ENCODE results near the gene MAPKBP1.
"Not testable (repeated sequence)": the region's sequence is repeated elsewhere in the genome, so short reads cannot be mapped to it uniquely, and the experiment has no call there.

The MAPKBP1 gene, protein sequence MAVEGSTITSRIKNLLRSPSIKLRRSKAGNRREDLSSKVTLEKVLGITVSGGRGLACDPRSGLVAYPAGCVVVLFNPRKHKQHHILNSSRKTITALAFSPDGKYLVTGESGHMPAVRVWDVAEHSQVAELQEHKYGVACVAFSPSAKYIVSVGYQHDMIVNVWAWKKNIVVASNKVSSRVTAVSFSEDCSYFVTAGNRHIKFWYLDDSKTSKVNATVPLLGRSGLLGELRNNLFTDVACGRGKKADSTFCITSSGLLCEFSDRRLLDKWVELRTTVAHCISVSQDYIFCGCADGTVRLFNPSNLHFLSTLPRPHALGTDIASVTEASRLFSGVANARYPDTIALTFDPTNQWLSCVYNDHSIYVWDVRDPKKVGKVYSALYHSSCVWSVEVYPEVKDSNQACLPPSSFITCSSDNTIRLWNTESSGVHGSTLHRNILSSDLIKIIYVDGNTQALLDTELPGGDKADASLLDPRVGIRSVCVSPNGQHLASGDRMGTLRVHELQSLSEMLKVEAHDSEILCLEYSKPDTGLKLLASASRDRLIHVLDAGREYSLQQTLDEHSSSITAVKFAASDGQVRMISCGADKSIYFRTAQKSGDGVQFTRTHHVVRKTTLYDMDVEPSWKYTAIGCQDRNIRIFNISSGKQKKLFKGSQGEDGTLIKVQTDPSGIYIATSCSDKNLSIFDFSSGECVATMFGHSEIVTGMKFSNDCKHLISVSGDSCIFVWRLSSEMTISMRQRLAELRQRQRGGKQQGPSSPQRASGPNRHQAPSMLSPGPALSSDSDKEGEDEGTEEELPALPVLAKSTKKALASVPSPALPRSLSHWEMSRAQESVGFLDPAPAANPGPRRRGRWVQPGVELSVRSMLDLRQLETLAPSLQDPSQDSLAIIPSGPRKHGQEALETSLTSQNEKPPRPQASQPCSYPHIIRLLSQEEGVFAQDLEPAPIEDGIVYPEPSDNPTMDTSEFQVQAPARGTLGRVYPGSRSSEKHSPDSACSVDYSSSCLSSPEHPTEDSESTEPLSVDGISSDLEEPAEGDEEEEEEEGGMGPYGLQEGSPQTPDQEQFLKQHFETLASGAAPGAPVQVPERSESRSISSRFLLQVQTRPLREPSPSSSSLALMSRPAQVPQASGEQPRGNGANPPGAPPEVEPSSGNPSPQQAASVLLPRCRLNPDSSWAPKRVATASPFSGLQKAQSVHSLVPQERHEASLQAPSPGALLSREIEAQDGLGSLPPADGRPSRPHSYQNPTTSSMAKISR (N-terminal part only)

DNA sequence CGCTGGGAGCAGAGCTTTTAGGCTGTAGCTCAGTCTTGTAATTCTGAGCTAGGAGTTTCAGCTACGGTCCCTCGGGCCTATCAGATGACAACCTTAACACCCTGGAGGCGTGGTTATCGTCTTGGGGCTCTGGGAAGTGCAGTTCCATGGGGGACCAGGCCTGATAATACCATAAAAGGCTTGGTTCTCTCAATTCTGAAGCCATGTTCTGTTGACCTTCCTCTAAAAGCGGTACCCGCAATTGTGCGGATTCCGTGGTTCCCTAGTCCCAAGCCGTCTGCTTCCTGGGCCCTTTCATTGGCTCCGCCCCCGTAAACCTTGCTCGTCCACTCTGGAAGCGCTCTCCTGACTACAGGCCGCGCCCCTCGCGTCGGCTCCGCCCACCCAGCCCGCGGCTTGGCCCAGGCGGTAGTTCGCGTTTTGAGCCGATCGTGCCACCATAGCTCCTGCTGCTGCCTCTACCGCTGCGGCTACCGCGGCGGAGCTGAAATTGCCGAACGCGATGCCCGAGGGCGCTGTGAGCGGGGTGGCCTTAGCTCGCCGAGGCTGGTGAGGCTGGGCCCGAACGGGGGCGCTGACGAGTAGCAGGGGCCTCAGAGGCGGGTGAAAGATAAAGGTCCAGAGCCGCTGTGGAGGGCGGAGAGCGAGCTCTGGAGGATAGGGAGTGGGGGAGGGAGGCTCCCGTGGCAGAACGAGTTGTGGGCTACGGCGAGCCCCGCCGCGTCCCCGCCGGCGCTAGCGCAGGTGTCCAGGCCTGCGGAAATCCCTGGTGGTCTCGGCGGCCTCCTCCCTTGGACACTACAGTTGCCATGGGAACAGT, at the start of gene MAPKBP1:
Gene MAPKBP1 (plus strand): TSS at position 423 of the 820 bp plus-strand sequence. CDS start 792 bp downstream, outside the sequence.
- peak; percentile 93 to 94 for DNase-seq (ENCODE audit: low read depth in 1 of 2, low spot score in 1 of 2)

DNA sequence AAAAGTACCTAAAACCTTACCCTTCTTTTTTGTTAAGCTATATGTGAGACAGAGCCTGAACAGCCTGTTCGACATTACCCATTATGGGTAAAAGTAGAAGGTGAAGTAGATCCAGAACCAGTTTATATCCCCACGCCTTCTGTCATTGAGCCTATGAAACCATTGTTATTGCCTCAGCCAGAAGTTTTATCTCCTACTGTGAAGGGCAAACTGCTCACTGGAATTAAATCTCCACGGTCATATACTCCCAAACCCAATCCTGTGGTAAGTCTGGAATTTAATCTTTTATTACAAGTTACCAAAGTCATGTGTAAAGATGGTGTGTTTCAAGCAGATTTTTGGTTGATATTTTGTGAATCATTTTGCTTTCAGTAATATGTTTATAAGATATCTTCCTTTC, 47.1 kb upstream of the MAPKBP1 start:
- DNase-seq (ENCODE audit: low read depth in 1 of 2, low spot score in 1 of 2): no peak

DNA sequence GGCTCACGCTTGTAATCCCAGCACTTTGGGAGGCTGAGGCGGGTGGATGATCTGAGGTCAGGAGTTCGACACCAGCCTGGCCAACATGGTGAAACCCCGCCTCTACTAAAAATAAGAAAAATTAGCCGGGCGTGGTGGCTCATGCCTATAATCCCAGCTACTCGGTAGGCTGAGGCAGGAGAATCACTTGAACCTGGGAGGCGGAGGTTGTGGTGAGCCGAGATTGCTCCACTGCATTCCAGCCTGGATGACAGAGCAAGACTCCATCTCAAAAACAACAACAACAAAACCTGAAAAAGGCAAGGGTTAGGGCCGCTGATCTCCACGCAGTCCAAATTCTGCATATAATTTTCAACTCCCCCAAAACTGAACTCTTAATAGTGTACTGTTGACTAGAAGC, 46.2 kb upstream of the MAPKBP1 start:
- DNase-seq (ENCODE audit: low read depth in 1 of 2, low spot score in 1 of 2): not testable (repeated sequence)

DNA sequence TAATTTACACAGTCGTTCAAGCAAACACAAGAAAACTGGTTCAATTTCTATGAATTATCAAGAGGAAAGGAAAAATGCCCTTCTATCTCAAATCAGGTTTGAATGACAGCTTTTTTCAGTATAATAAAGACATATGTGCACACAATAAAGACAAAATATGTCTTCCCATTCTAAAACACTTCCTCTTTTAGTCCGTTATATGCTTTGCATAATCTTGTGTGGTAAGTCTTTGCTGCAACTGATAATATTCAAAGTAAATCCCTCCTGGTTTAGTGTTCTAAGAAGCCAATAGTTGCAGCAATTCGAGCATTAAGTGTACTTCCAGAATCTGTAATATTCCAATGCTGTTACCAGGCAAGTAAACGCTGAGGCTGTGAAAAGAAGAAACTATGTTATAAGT, 43.7 kb upstream of the MAPKBP1 start:
- DNase-seq (ENCODE audit: low read depth in 1 of 2, low spot score in 1 of 2): no peak

DNA sequence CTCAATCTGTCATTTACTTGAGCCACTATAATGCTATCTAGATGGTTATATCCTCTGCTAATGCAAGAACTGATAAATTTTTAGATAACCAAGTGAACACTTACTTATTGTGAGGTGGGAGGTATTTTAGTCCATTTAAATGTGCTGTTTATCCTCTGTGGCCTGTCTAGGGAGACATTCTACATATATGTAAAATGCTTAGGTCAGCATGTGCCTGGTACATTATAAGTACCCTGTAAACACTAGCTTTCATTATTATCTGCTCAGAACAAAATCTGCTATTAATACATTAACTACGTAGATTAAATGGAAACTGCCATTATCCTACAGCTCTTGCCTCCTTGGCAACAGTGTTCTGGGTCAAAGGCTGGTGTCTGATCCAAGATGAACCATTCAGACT, 41.8 kb upstream of the MAPKBP1 start:
- no peak for DNase-seq (ENCODE audit: low read depth in 1 of 2, low spot score in 1 of 2)

DNA sequence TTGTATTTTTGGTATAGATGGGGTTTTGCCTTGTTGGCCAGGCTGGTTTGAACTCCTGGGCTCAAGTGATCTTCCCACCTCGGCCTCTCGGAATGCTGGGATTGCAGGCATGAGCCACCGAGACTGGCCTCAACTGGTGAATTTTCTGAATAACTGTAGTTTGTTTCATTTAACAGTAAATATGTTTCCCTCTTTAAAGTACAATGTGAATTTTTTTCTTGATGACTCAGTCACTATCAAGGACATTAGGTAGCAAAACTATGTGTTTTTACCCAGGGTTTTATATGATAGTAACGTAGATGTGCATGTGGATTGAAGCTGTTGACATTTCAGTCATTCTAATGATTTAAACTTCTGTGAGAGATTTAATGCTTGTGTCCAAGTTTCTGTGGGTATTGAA, 40.2 kb upstream of the MAPKBP1 start:
- no peak for DNase-seq (ENCODE audit: low read depth in 1 of 2, low spot score in 1 of 2)

DNA sequence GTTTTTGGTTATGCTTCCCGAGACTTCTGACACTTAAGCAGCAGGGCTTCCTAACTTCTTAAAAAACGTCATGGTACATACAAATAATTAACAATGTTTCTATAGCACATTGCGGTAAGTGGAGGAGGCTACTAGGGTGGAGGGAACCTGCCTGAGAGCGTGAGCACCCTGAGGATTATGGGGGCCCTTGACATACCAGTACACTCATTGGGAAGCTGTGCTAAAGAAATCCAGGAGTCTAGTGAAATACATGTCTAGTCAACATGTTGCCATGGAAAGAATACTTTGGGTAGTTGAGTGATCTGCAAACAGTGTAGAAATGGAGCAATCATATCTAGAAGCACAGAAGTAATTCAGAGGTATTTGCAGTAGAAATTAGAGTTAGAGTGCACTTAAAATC, 39.2 kb upstream of the MAPKBP1 start:
- no peak for DNase-seq (ENCODE audit: low read depth in 1 of 2, low spot score in 1 of 2)

DNA sequence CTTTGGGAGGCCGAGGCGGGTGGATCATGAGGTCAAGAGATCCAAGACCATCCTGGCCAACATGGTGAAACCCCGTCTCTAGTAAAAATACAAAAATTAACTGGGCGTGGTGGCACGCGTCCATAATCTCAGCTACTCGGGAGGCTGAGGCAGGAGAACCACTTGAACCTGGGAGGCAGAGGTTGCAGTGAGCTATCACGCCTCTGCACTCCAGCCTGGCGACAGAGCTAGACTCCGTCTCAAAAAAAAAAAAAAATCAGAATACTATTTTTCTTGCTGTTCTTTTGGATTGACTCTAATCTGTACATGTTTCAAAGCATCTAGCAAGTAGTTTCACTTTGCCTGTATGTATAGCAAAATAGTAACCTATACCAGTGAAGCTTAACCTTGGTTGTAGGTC, 38.8 kb upstream of the MAPKBP1 start:
- not testable (repeated sequence) for DNase-seq (ENCODE audit: low read depth in 1 of 2, low spot score in 1 of 2)

DNA sequence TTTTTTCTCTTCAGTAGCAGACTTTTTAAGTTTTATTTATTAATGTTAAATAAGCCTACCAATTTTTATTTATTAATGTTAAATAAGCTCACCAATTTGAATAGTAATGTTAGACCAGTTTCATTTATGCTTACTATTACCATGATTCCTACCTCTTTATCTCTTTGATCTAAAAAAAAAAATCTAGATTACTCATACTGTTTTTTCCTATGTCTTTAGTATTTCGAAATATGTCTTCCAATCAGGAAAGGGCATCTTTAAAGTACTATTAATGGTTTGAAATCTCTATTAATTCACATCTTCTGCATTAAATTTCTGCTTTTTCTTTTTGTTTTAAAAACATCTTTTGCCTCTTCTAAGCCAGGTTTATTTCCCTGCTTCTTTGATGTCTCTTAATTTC, 27.5 kb upstream of the MAPKBP1 start:
- no peak for DNase-seq (ENCODE audit: low read depth in 1 of 2, low spot score in 1 of 2)

DNA sequence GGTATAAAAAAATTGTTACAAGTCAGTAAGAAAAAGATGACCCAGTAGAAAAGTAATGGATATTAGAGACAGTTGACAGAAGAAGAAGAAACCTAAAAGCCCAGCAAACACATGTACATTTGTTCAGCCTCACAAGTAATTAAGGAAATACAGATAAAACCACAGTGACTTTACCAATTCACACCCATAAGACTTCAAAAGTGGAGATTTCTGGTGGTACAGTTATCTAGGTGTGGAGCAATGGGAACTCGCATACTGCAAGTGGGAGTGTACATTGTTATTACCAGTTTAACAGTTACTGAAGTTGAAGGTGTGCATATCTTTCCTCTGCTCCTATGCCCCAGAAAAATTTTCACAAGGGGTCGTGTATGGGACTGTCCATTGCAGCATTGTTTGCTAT, 18.1 kb upstream of the MAPKBP1 start:
- DNase-seq (ENCODE audit: low read depth in 1 of 2, low spot score in 1 of 2): no peak

DNA sequence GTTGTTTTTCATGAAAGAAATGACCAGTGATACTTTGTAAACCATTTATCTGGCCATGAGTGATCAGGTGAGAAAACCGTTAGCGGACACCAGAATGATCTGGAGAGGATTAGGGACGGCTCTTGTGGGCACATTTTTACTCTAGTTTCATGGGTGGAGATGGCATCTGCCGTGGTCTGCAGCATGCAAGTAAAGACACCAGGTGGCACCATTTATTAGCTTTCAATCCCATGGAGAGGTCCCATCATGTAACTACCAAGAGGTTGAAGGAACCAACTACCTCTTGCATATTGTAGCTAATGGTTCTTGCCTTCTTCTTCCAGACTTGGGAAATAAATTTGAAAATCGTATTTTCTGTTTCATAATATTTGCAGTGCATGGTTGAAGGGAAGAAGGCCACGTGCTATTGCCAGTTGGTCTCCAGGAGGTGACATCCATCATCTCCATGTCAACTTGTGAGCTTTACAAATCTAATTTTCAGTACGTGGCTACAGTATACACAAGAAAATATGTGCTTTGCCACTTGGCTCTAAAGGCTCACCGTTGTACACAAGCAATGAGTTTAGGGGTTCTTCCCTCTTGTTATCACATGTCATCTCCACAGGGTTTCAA, 1.5 kb upstream of the MAPKBP1 start:
- DNase-seq (ENCODE audit: low read depth in 1 of 2, low spot score in 1 of 2): peak in 1 of 2 donors; percentile 41

DNA sequence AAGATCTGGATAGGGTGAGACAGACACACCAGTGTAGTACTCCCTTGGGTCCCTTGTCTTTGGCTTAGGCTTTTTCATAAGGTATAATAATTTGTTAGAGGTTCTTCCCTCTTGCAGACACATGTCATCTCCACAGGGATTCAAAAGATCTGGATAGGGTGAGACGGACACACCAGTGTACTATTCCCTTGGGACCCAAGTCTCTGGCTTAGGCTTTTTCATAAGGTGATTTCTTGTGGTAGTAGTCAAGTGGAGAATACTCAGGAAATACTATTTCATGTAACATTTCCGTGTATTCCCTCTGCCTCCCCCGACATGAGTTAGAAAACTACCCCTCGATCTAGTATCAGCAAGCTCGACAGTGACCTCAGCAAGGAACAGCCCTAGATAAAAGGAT, 954 bp upstream of the MAPKBP1 start:
- no peak for DNase-seq (ENCODE audit: low read depth in 1 of 2, low spot score in 1 of 2)

DNA sequence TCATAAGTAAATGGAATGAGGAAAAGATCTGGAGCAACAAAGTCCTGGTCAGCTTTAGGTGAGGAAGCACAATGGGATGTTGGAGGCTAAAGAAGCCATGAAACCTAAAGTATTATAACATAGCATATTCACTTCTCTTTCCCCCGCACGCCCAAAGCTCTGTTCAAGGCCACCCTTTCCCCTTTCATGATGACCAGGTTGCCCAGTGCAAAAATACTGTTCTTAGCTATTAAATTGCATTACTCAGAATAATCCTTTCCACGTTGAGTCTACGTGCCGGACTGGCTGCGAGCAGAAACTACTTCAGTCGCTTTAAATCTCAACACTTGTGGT, 589 bp upstream of the MAPKBP1 start:
- no peak for DNase-seq (ENCODE audit: low read depth in 1 of 2, low spot score in 1 of 2)

DNA sequence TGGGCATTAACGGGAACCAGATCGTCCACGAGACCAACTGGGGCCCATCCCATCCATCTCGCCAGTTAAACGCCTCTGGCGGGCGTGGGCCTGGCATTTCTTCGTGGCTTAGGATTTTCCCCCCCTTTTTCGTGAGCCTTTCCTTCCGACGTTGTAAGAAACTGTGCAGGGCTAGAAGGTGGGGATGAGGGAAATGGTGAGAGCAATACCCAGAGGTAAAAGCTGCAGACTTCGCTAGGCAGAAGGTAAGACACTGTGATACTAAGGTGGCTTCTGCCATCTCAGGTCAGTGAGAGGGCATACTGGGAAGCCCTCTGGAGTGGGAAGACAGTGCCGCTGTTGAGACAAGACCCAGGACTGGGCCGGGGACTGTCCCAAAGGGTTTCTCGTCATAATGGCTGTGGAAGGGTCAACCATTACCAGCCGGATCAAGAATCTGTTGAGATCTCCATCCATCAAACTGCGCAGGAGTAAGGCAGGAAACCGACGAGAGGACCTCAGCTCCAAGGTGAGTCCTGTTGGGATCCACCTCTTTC, 666 bp downstream of the MAPKBP1 start:
- DNase-seq (ENCODE audit: low read depth in 1 of 2, low spot score in 1 of 2): no peak

DNA sequence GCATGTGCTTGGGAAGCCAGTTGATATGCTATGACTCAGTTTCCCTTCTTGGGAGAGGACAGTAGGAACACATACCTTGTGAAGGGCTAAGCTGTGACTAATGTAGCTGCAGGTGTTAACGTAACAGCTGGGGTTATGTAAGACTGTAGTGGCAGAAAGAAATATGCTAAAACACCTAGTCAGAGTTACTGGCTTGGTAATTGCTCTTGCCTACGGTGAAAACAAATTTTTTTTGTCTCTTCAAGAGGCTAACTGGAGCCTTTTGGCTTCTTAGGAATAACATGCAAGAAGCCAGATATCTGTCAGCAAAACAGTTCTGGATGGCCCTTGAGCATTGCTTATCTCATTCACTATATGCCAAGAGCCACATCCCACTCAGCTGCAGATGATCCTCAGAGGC, 1.4 kb downstream of the MAPKBP1 start:
- no peak for DNase-seq (ENCODE audit: low read depth in 1 of 2, low spot score in 1 of 2)

DNA sequence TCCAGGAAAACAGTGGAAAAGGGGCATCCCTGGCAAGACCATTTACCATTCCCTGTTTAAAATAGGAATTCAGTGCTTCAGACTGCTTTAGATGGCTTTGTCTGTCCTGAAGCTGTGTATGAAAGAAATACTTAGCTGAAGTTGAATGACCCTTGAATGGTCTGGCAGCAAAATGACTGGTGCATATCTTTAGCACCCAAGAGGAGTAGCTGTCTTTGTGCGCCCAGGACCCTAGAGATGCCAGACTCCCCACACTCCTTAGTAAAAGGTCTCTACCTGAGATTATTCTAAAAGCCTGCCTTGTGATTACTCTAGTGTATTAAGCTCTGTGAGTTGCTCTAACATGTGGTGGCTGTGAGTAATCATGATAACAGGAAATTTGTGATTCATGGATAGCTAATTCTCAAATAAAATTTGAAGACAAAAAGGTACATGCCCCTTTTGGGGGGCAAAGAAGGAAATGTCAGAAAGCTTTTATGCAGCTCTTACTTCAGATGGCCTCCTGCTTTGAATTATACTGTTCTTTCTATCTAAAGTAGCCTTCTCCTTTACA, 3.2 kb downstream of the MAPKBP1 start:
- DNase-seq (ENCODE audit: low read depth in 1 of 2, low spot score in 1 of 2): no peak

DNA sequence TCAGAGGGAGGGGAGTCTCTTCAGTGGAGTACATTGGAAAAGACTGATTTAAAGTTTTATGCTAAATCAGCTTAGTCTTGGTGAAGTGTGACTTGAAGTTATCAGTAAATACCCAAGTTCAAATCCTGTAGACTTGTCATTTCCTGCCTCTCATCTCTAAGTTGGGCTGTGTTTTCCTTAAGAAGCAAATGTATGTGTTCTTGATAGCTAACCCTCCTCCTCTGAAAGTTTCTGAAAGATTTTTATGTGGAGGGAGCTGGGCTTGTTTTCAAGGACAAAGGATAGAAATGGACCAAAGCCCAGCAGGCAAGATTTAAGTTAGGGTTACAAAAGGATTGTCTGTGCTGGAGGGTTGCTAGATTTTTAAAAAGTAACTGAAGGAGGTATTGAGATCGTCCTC, 4.2 kb downstream of the MAPKBP1 start:
- no peak for DNase-seq (ENCODE audit: low read depth in 1 of 2, low spot score in 1 of 2)

DNA sequence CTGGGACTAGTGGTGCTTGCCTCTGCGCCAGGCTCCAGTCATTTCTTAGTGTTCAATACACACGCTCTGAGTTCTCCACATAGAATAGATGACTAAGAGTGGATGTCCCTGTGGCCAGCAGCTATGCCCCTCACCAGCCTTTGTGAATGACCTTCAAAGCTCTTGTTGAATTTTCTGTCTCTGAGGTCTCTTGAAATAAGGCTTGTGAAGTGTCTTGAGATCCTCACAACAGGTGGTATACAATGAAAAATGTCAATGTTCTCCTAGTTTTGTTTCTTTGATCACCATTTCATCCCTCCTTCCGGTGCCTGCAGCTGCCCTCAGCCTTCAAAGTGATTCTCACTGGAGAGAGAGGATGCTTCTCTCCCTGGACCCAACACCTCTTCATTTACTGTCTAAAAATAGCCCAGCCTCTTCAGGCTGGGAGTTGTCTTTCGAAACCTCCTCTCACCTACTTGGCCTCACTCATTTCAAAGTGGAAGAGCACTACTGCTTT, 5.4 kb downstream of the MAPKBP1 start:
- no peak for DNase-seq (ENCODE audit: low read depth in 1 of 2, low spot score in 1 of 2)

DNA sequence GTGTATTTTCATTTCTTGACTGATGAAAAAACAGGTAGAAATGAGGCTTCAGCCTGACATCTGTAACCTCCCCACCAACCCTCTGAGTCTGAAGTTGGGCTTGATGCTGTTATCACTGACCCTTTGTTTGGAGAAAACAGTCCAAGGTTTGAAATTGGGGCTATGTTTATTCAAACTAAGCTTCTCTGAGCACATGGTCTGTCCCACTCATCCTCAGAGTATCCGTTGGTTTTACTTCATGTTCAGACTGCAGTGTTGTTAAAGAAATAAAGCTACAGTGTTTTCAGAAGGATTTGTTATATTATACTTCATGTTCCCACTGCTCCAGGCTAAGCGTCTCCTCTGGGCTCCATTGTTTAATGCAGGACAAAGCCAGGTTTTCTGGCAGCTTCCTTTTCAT, 6.0 kb downstream of the MAPKBP1 start:
- DNase-seq (ENCODE audit: low read depth in 1 of 2, low spot score in 1 of 2): no peak

DNA sequence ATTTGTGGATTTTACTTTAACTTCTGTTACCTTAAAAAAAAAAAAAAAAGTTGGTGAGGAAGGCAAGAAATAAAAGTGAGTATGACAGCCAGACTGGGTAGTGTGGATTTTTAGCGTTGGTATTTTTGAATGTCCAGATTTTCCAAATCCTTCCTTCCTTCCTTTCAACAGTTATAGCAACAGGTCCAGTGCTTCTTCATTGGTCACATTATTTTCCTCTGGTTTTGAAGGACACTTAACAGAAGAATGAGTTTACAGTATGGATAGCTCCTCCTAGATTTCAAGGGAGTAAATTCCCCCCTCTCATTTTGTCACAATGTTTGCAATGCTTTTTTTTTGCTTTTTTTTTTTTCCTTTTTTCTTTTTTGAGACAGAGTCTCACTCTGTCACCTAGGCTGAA, 6.4 kb downstream of the MAPKBP1 start:
- DNase-seq (ENCODE audit: low read depth in 1 of 2, low spot score in 1 of 2): no peak
